IMR-90 (cell line): ENCODE measurements around the gene BAD. TPM values are rescaled to one million over a fixed set of nuclear protein-coding genes. Genes with fewer than 3 reads are reported as not detected.

ENCODE experiments used
- ATAC-seq: fragments of 200-7000 bp; cut with Tn5 transposase; 2 replicates; pipeline ENCODE4 v1.9.1; 2020; ENCODE audit warnings: low read depth, mild to moderate bottlenecking, moderate library complexity
- BruUV-seq: library from RNA; stranded (reverse); fragments of 400-500 nt; replicated peaks from 2 replicates; lab custom pipeline; 2021; lab: Mats Ljungman, UMichigan
- CTCF ChIA-PET: fragments of 300-600 bp; formaldehyde crosslinking; extraction: SDS; loops from one replicate; lab custom pipeline; 2021; ENCODE audit warnings: antibody characterized with exemption; lab: Yijun Ruan, JAX
- POLR2A ChIA-PET: fragments of 300-600 bp; sonication (Branson Sonifier 250); formaldehyde crosslinking; loops from one replicate; lab custom pipeline; 2022; ENCODE audit warnings: antibody characterized with exemption; ENCODE audit not compliant: unreplicated experiment; lab: Charles Lee
- DNase-seq: peaks from one replicate; pipeline ENCODE4 v3.0.0; 2013
- H2AFZ ChIP-seq: replicated peaks from 2 replicates; pipeline ENCODE3; 2013; ENCODE audit warnings: low read length, mild to moderate bottlenecking; ENCODE audit not compliant: poor library complexity
- H2AK5ac ChIP-seq: 2 replicates; pipeline ENCODE4 v1.6.1; 2013; ENCODE audit warnings: low read depth, low read length, inconsistent platforms
- H2AK9ac ChIP-seq: replicated peaks from 2 replicates; pipeline ENCODE3; 2013; ENCODE audit warnings: mild to moderate bottlenecking, low read depth, low read length, moderate library complexity; ENCODE audit not compliant: poor library complexity
- H2BK120ac ChIP-seq: 2 replicates; pipeline ENCODE4 v1.6.1; 2013; ENCODE audit warnings: low read depth, low read length, inconsistent platforms
- H2BK15ac ChIP-seq: 3 replicates; pipeline ENCODE4 v1.6.1; 2013; ENCODE audit warnings: low read depth, low read length, inconsistent platforms
- H2BK20ac ChIP-seq: 2 replicates; pipeline ENCODE4 v1.6.1; 2013; ENCODE audit warnings: low read depth, mild to moderate bottlenecking, inconsistent platforms, low read length, moderate library complexity
- H2BK5ac ChIP-seq: 2 replicates; pipeline ENCODE4 v1.6.1; 2013; ENCODE audit warnings: mild to moderate bottlenecking, low read depth, low read length, inconsistent platforms; ENCODE audit not compliant: poor library complexity, severe bottlenecking
- H3K14ac ChIP-seq: replicated peaks from 2 replicates; pipeline ENCODE4 v1.6.1; 2013; ENCODE audit warnings: low read depth, low read length, inconsistent platforms
- H3K18ac ChIP-seq: 2 replicates; pipeline ENCODE4 v1.6.1; 2013; ENCODE audit warnings: low read depth, low read length, control low read depth
- H3K23ac ChIP-seq: 2 replicates; pipeline ENCODE4 v1.6.1; 2013; ENCODE audit warnings: low read depth, low read length, inconsistent platforms
- H3K27ac ChIP-seq: 2 replicates; pipeline ENCODE4 v1.5.1; 2013; ENCODE audit warnings: mild to moderate bottlenecking, control low read depth, low read length; ENCODE audit not compliant: insufficient read depth
- H3K27me3 ChIP-seq: 2 replicates; pipeline ENCODE4 v1.6.1; 2013; ENCODE audit warnings: low read length; ENCODE audit not compliant: control insufficient read depth, insufficient read depth
- H3K36me3 ChIP-seq: 2 replicates; pipeline ENCODE4 v1.6.1; 2013; ENCODE audit warnings: low read length, mixed read lengths; ENCODE audit not compliant: control insufficient read depth, insufficient read depth
- H3K4ac ChIP-seq: 2 replicates; pipeline ENCODE4 v1.6.1; 2013; ENCODE audit warnings: low read depth, low read length, inconsistent platforms
- H3K4me1 ChIP-seq: 2 replicates; pipeline ENCODE4 v1.6.1; 2013; ENCODE audit warnings: low read length, mixed read lengths; ENCODE audit not compliant: control insufficient read depth, insufficient read depth
- H3K4me2 ChIP-seq: 2 replicates; pipeline ENCODE4 v1.6.1; 2013; ENCODE audit warnings: low read depth, mild to moderate bottlenecking, control low read depth, low read length, moderate library complexity
- H3K4me3 ChIP-seq: 2 replicates; pipeline ENCODE4 v1.5.1; 2013; ENCODE audit warnings: low read depth, mild to moderate bottlenecking, control low read depth, low read length, moderate library complexity; ENCODE audit not compliant: insufficient read depth
- H3K56ac ChIP-seq: 2 replicates; pipeline ENCODE4 v1.6.1; 2013; ENCODE audit warnings: low read length, inconsistent platforms; ENCODE audit not compliant: insufficient read depth; ENCODE audit errors: extremely low read depth
- H3K79me1 ChIP-seq, 2 experiments: 2 replicates each; pipeline ENCODE4 v1.6.1; 2013; ENCODE audit warnings: low read length in 2 of 2, inconsistent platforms in 1 of 2, low read depth in 1 of 2
- H3K9ac ChIP-seq: 2 replicates; pipeline ENCODE4 v1.6.1; 2013; ENCODE audit warnings: low read depth, low read length, control low read depth
- H3K9me1 ChIP-seq: 2 replicates; pipeline ENCODE4 v1.6.1; 2013; ENCODE audit warnings: low read length, inconsistent platforms; ENCODE audit not compliant: insufficient read depth
- H3K9me3 ChIP-seq: 2 replicates; pipeline ENCODE4 v1.6.1; 2013; ENCODE audit warnings: low read length; ENCODE audit not compliant: control insufficient read depth, insufficient read depth
- H4K20me1 ChIP-seq: 2 replicates; pipeline ENCODE4 v1.6.1; 2013; ENCODE audit warnings: low read length, inconsistent platforms; ENCODE audit not compliant: insufficient read depth
- H4K5ac ChIP-seq: 2 replicates; pipeline ENCODE4 v1.6.1; 2013; ENCODE audit warnings: mild to moderate bottlenecking, low read depth, low read length, control low read depth
- H4K8ac ChIP-seq, 2 experiments: 2 replicates each; pipeline ENCODE4 v1.6.1; 2013; ENCODE audit warnings: low read depth in 2 of 2, low read length in 2 of 2, control low read depth in 1 of 2, inconsistent platforms in 1 of 2
- H4K91ac ChIP-seq: 2 replicates; pipeline ENCODE4 v1.6.1; 2013; ENCODE audit warnings: low read depth, low read length, inconsistent platforms; ENCODE audit not compliant: insufficient read depth
- BHLHE40 ChIP-seq: fragments of 150-350 bp; IDR thresholded peaks from 2 replicates; pipeline ENCODE4 v1.6.1; 2016; ENCODE audit warnings: mild to moderate bottlenecking, low read depth, low read length
- CEBPB ChIP-seq: IDR thresholded peaks from 2 replicates; pipeline ENCODE4 v1.6.1; 2012; ENCODE audit warnings: low read depth, low read length, improper control_type of control experiment
- CHD1 ChIP-seq: IDR thresholded peaks from 2 replicates; pipeline ENCODE4 v1.6.1; 2012; ENCODE audit warnings: low read depth, low read length, improper control_type of control experiment
- ELK1 ChIP-seq: fragments of 150-350 bp; IDR thresholded peaks from 2 replicates; pipeline ENCODE4 v1.6.1; 2016; ENCODE audit warnings: low read depth, mild to moderate bottlenecking, low read length, moderate library complexity, borderline replicate concordance
- FOS ChIP-seq: fragments of 150-350 bp; IDR thresholded peaks from 2 replicates; pipeline ENCODE4 v1.6.1; 2016; ENCODE audit warnings: low read depth, low read length
- MAFK ChIP-seq: IDR thresholded peaks from 2 replicates; pipeline ENCODE4 v1.6.1; 2012; ENCODE audit warnings: low read depth, low read length, improper control_type of control experiment
- MAZ ChIP-seq: IDR thresholded peaks from 2 replicates; pipeline ENCODE4 v1.6.1; 2012; ENCODE audit warnings: low read depth, mild to moderate bottlenecking, low read length, improper control_type of control experiment, moderate library complexity, borderline replicate concordance
- NFE2L2 ChIP-seq: fragments of 150-350 bp; IDR thresholded peaks from 2 replicates; pipeline ENCODE4 v1.6.1; 2016; ENCODE audit warnings: low read depth, mild to moderate bottlenecking, low read length
- POLR2A ChIP-seq: IDR thresholded peaks from 2 replicates; pipeline ENCODE4 v1.6.1; 2012; ENCODE audit warnings: mild to moderate bottlenecking, low read depth, low read length
- RAD21 ChIP-seq: IDR thresholded peaks from 2 replicates; pipeline ENCODE4 v1.6.1; 2012; ENCODE audit warnings: low read length, improper control_type of control experiment
- RCOR1 ChIP-seq: IDR thresholded peaks from 2 replicates; pipeline ENCODE4 v1.6.1; 2012; ENCODE audit warnings: mild to moderate bottlenecking, low read length, improper control_type of control experiment; ENCODE audit not compliant: insufficient replicate concordance
- RFX5 ChIP-seq: IDR thresholded peaks from 2 replicates; pipeline ENCODE4 v1.8.0; 2012; ENCODE audit warnings: low read depth, mild to moderate bottlenecking, low read length, moderate library complexity
- WGBS, 2 experiments: methylation state at CpG; one replicate each; pipeline versions ENCODE4 v1.1.5 to v1.1.7; 2013; ENCODE audit warnings: missing lambda C conversion rate in 2 of 2; ENCODE audit not compliant: insufficient read length in 1 of 2; ENCODE audit errors: extremely low coverage in 2 of 2; 5-methylcytosine and 5-hydroxymethylcytosine counted together
- dilution Hi-C: fragments of 300-500 bp; cut with HindIII; formaldehyde crosslinking; loops from one replicate; pipeline ENCODE4 v1.14.3; 2018; ENCODE audit warnings: low sequenced_read_pairs; ENCODE audit not compliant: unreplicated experiment
- in situ Hi-C: fragments of 300-500 bp; cut with MboI; formaldehyde crosslinking; loops from 3 replicates; pipeline ENCODE4 v1.14.3; 2019; ENCODE audit warnings: low sequenced_read_pairs, inconsistent platforms, mixed read lengths
- intact Hi-C: fragments of 100-400 bp; cut with micrococcal nuclease; formaldehyde crosslinking; loops from 2 replicates; pipeline ENCODE4 v1.10.0; 2022
- polyA plus RNA-seq, 3 experiments: library from polyadenylated mRNA; depleted of rRNA; stranded (reverse); fragments of >200 nt; gene quantifications; 2 replicates each; pipeline ENCODE4 v1.2.3, GENCODE V29; 2012; ENCODE audit warnings: low replicate concordance in 1 of 3
- total RNA-seq: library from RNA; depleted of rRNA; stranded (reverse); fragments of >200 nt; gene quantifications from 2 replicates; pipeline ENCODE4 v1.2.3, GENCODE V29; 2012

The BAD gene
- total and polyA plus RNA-seq, 2 of the 4 experiments (the other 2 are of a cell fraction): 30.3 to 68.0 TPM

DNA sequence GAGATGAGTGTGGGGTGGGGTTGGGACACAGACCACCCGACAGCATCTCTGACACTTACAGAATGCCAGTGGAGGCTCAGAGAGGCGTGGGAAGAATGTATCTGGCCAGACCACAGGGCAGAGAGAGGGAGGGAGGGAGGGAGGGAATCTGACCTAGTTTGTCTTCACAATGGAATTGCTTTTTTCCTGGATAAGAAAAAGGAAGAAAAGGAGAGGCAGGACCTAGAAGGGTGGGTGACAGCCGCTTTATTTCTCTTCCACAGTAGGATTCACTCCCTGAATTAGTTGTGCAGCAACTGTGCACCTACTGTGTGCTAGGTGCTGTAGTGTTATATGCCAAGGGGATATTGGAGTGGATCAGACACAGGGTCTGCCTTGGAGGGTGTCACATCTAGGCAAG, 10.3 kb upstream of the BAD start:
- Histone ChIP-seq H2BK120ac (no peak overlapping the region), H4K5ac (no peak overlapping the region), H3K9me1 (no peaks in the 10 kb centered on the region), H2BK5ac (no peak overlapping the region), H3K14ac (no peak overlapping the region), H3K79me1 (no peaks in the 10 kb centered on the region), H3K56ac (no peak overlapping the region), H3K4me3 (no peak overlapping the region), H3K9ac (no peak overlapping the region), H3K27ac (no peak overlapping the region), H2BK15ac (no peak overlapping the region), H3K23ac (no peak overlapping the region), H4K91ac (no peak overlapping the region), H3K36me3 (no peaks in the 10 kb centered on the region), H2AFZ (no peak overlapping the region), H3K18ac (no peak overlapping the region), H2AK9ac (no peak overlapping the region), H3K27me3 (peaks cover 95% of the 10 kb centered on the region), H3K4me2 (no peak overlapping the region), H2BK20ac (no peak overlapping the region), H3K4ac (no peak overlapping the region), H4K20me1 (peaks cover 5% of the 10 kb centered on the region; the same call in 1 of the 2 replicates), H2AK5ac (no peak overlapping the region), H3K9me3 (no peaks in the 10 kb centered on the region), H3K4me1 (peaks cover 4% of the 10 kb centered on the region; the same call in 1 of the 2 replicates), H4K8ac (no peak overlapping the region)
- CTCF ChIA-PET: no interaction called here
- no CpG with 5 or more reads among the region's 3 CpGs for WGBS, 2 experiments
- dilution Hi-C loops: no loop called here
- POLR2A ChIA-PET: no interaction called here
- TF ChIP-seq RFX5 (no peak), CHD1 (no peak), POLR2A (no peak), BHLHE40 (no peak), FOS (no peak), NFE2L2 (no peak), MAZ (no peak), MAFK (no peak), RCOR1 (no peak), CEBPB (no peak), RAD21 (no peak), ELK1 (no peak)
- in situ Hi-C loops: no loop called here
- DNase-seq (no peak), ATAC-seq (no peak)
- intact Hi-C loops: no loop called here
- BruUV-seq: no TSS peak
